Peyer's patch (tissue), 4 donors: ENCODE results near the gene PTPRC. TPM values are rescaled to one million over a fixed set of nuclear protein-coding genes. Genes with fewer than 3 reads are reported as not detected.

Source experiments
- DNase-seq, 3 donors: peaks; one replicate each; pipeline ENCODE4 v3.0.0-alpha.2; 2017 to 2019
- H3K27ac ChIP-seq, 4 donors: fragments of 200-600 bp; sonication (generic); one replicate each; pipeline ENCODE4 v1.5.1; 2016 to 2019
- H3K27me3 ChIP-seq, 2 donors: fragments of 200-600 bp; sonication (generic); one replicate each; pipeline ENCODE4 v1.5.1; 2019
- H3K36me3 ChIP-seq, 3 donors: fragments of 200-600 bp; sonication (generic); one replicate each; pipeline ENCODE4 v1.5.1; 2016 to 2019
- H3K4me1 ChIP-seq, 4 donors: fragments of 200-600 bp; sonication (generic); one replicate each; pipeline ENCODE4 v1.5.1; 2016 to 2019
- H3K4me3 ChIP-seq, 4 donors: fragments of 200-600 bp; sonication (generic); 1 replicate in 3 of 4; 2 replicates in 1 of 4; pipeline ENCODE4 v1.5.1; 2016 to 2019; ENCODE audit warnings: mild to moderate bottlenecking in 1 of 4
- H3K9me3 ChIP-seq, 4 donors: fragments of 200-600 bp; sonication (generic); one replicate each; pipeline ENCODE4 v1.5.1; 2016 to 2019; ENCODE audit warnings: mild to moderate bottlenecking in 1 of 4
- CTCF ChIP-seq, 6 experiments: fragments of 450-650 bp in 4 of 6; fragments of 200-600 bp in 2 of 6; sonication (generic) in 1 of 6; IDR thresholded peaks; one replicate each; pipeline ENCODE4 v1.5.1; 2017 to 2019; ENCODE audit warnings: antibody characterized with exemption in 6 of 6, mild to moderate bottlenecking in 3 of 6, moderate library complexity in 1 of 6
- POLR2A ChIP-seq, 2 donors: fragments of 450-650 bp; IDR thresholded peaks; one replicate each; pipeline ENCODE4 v1.5.1; 2017; ENCODE audit warnings: antibody characterized with exemption in 2 of 2, mild to moderate bottlenecking in 2 of 2, moderate library complexity in 2 of 2
- total RNA-seq, 4 donors: library from RNA; depleted of rRNA; stranded (reverse); fragments of >200 nt; gene quantifications; one replicate each; pipeline ENCODE4 v1.1.0, GENCODE V29; 2016

PTPRC gene
- total RNA-seq, 4 donors from 2014 or later, result 13.3 to 127 (median 22.1) TPM

DNA sequence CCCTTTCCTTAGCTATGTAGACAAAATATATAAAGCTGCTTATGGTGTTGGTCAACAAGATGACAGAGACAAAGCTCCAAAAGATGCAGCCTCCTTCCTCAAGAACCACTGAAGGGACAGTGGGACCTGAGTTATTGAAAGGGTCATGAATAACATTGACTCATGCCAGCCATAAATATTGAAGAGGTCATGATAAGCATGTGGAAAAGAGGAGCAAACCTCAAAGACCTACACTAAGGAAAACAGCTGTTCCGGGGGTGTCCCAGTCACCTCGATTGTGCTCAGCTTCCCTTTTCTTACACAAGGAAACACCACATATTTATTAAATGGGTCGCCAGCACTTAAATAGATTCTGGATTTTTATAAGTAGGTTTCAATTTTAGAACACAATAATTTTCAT is 112.9 kb downstream of the PTPRC start:
- no peak overlapping the region for H3K27ac ChIP-seq
- H3K9me3 ChIP-seq, result no peaks in the 10 kb centered on the region
- H3K4me1 ChIP-seq, result no peaks in the 10 kb centered on the region
- H3K36me3 ChIP-seq, result no peaks in the 10 kb centered on the region
- no peaks in the 10 kb centered on the region for H3K27me3 ChIP-seq
- no peak for TF ChIP-seq CTCF (IDR thresholded peaks at IDR 0.05)
- no peak for TF ChIP-seq POLR2A (IDR thresholded peaks at IDR 0.05)
- no peak for DNase-seq
- no peak overlapping the region for H3K4me3 ChIP-seq

DNA sequence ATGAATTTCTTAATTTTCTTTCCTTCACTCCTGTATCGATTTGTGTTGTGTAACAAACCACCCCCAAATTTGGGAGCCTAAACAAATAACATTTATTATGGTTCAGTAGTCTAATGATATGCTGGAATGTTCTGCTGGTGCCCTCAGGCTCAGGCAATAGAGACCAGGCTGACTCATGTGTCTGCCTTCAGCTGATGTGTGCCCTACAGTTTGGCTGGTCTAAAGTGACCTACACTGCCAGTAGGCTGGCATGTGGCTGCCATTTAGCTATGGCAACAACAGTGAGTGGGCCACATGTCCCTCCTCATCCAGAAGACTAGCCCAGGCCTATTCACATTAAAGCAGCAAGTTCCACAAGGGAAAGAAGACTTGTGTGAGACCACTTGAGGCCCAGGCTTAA is 115.8 kb downstream of the PTPRC start:
- Histone ChIP-seq H3K9me3 (no peaks in the 10 kb centered on the region), H3K27ac (no peak overlapping the region), H3K27me3 (no peaks in the 10 kb centered on the region), H3K4me3 (no peak overlapping the region), H3K4me1 (no peaks in the 10 kb centered on the region), H3K36me3 (no peaks in the 10 kb centered on the region)
- no peak for TF ChIP-seq CTCF (IDR thresholded peaks at IDR 0.05)
- no peak for TF ChIP-seq POLR2A (IDR thresholded peaks at IDR 0.05)
- DNase-seq, result no peak

- Histone ChIP-seq H3K9me3 (no peaks in the 10 kb centered on the region), H3K4me3 (no peak overlapping the region), H3K27me3 (no peaks in the 10 kb centered on the region), H3K4me1 (no peaks in the 10 kb centered on the region), H3K36me3 (no peaks in the 10 kb centered on the region), H3K27ac (no peak overlapping the region)
- DNase-seq, result no peak
- no peak for TF ChIP-seq CTCF (IDR thresholded peaks at IDR 0.05)
- no peak for TF ChIP-seq POLR2A (IDR thresholded peaks at IDR 0.05)
Measured at GRCh38 chr1:198755715-198756114, 116.9 kb downstream of the PTPRC start.

- Histone ChIP-seq H3K4me3 (no peak overlapping the region), H3K4me1 (no peaks in the 10 kb centered on the region), H3K27ac (no peak overlapping the region), H3K9me3 (no peaks in the 10 kb centered on the region), H3K27me3 (no peaks in the 10 kb centered on the region), H3K36me3 (no peaks in the 10 kb centered on the region)
- DNase-seq, result no peak
- TF ChIP-seq POLR2A (IDR thresholded peaks at IDR 0.05), result no peak
- peak in 2 of 6 experiments; percentile 14 for TF ChIP-seq CTCF (IDR thresholded peaks at IDR 0.05)
Measured at GRCh38 chr1:198756470-198756869, 117.6 kb downstream of the PTPRC start.

DNA sequence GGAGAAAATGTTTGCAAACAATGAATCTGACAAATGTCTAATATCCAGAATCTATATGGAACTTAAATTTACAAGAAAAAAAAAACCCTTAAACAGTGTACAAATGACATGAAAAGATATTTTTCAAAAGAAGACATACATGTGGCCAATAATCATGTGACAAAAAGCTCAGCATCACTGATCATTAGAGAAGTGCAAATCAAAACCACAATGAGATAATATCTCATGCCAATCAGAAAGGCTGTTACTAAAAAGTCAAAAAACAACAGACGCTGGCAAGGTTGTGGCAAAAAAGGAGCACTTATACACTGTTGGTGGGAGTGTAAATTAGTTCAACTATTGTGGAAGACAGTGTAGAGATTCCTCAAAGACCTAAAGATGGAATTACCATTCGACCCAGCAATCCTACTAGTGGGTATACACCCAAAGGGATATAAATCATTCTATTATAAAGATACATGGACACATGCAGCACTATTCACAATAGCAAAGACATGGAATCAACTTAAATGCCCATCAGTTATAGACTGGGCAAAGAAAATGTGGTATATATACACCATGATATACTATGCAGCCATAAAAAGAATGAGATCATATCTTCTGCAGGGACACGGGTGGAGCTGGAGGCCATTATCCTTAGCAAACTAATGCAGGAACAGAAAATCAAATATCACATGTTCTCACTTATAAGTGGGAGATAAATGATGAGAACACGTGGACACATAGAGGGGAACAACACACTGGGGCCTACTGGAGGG is 123.2 kb downstream of the PTPRC start:
- TF ChIP-seq CTCF (IDR thresholded peaks at IDR 0.05) (no peak), POLR2A (IDR thresholded peaks at IDR 0.05) (no peak)
- no peaks in the 10 kb centered on the region for H3K4me1 ChIP-seq
- H3K9me3 ChIP-seq, result no peaks in the 10 kb centered on the region
- no peak for DNase-seq
- H3K27ac ChIP-seq, result no peak overlapping the region
- H3K27me3 ChIP-seq, result no peaks in the 10 kb centered on the region
- no peaks in the 10 kb centered on the region for H3K36me3 ChIP-seq
- no peak overlapping the region for H3K4me3 ChIP-seq
